Measurements from ENCODE around the gene HLX. TPM values are rescaled to one million over a fixed set of nuclear protein-coding genes. Genes with fewer than 3 reads are reported as not detected.

Gene HLX
- total and polyA plus RNA-seq, 9 of the 15 experiments (the other 6 are each of a cell fraction or from before 2014, with no cell fraction given) = 0.10 to 3.0 (median 1.6) TPM

DNA sequence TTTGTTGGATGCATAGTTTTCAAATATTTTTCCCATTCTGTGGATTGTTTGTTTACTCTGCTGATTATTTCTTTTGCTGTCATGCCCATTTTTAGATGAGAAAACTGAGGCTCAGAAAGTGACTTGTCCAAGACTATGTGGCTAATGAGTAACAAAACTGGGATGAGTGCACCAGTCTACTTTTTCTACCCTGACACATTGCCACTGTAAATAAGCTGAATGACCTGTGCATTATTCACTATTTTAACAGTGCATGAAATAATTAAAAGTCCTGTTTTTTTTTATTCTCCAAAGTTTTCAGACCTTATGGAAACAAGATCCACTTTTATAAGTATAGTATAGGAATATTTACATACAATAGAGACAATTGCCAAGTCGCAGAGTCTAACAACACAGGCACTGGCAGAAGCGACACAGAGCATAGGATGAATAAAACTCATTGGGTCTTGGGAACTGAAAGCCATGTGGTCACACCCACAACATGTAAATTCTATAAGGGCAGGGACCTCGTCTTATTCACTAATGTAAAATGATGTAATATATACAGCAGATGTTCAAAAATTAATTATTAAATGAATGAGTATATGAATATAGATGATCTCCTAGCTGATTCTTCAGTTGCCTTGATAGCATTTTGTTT is 45.2 kb downstream of the HLX start:
- Histone ChIP-seq H3K9me1 (ENCODE audit: control insufficient read depth, insufficient read depth, low read length) (no peaks in the 10 kb centered on the region), H3K27me3 (ENCODE audit: control insufficient read depth in 2 of 2, insufficient read depth in 2 of 2, low read length in 2 of 2) (peaks cover 0 to 4% of the 10 kb centered on the region in 2 experiments; a peak in 1 of 5 replicates), H3K79me2 (ENCODE audit: control insufficient read depth, insufficient read depth, low read length) (no peaks in the 10 kb centered on the region), H3K27ac (ENCODE audit: extremely low read depth, low read depth, low read length) (no peak overlapping the region), H2AFZ (ENCODE audit: low read depth, low read length) (no peak overlapping the region), H3K36me3 (ENCODE audit: control insufficient read depth, insufficient read depth, low read length) (no peaks in the 10 kb centered on the region), H3K4me1 (replicated peaks in 1 of 2; ENCODE audit: control insufficient read depth in 2 of 2, insufficient read depth in 2 of 2, low read length in 2 of 2) (0 out of 5 replicates have a peak, but pooled peaks cover 0 to 2% of the 10 kb centered on the region in 2 experiments), H4K20me1 (replicated peaks; ENCODE audit: control insufficient read depth, insufficient read depth, low read length) (no peaks in the 10 kb centered on the region), H3K4me3 (no peak overlapping the region), H3K4me2 (ENCODE audit: insufficient read depth, low read length) (no peak overlapping the region), H3K9ac (ENCODE audit: insufficient read depth in 1 of 2, low read depth in 2 of 2, low read length in 2 of 2) (no peak overlapping the region), H3K9me3 (replicated peaks; ENCODE audit: control insufficient read depth, insufficient read depth, low read depth, low read length) (no peaks in the 10 kb centered on the region)
- intact Hi-C loops (cut with micrococcal nuclease) (no loop called here), in situ Hi-C loops (cut with MboI) (no loop called here)
- FAIRE-seq (no peak), ATAC-seq (no peak), DNase-seq (ENCODE audit: extremely low read depth in 1 of 4, low spot score in 3 of 4) (no peak)
- 0% methylated on average over 3 of the region's 3 CpGs for WGBS (ENCODE audit: insufficient coverage, low coverage, missing lambda C conversion rate)
- no TSS peak for BruUV-seq (replicated peaks)
- ChIA-PET POLR2A (interaction anchor here (0.8 kb wide), 1 partner anchor 21 kb away, joined by 3 read pairs; no protein-coding TSS in a partner anchor), CTCF (ENCODE audit: low intra/inter-chr PET ratio) (no interaction called here)
- TF ChIP-seq RBM34 (IDR thresholded peaks at IDR 0.05; ENCODE audit: borderline replicate concordance, insufficient read depth, low read length) (no peak), POU5F1 (IDR thresholded peaks at IDR 0.05; ENCODE audit: borderline replicate concordance, low read depth, low read length, partially characterized antibody) (no peak), CCAR2 (IDR thresholded peaks at IDR 0.05; ENCODE audit: low read depth, low read length) (no peak), ETS2 (tag; IDR thresholded peaks at IDR 0.05; ENCODE audit: borderline replicate concordance, poor library complexity, severe bottlenecking) (no peak)
- TF ChIP-seq, protein P1, sequence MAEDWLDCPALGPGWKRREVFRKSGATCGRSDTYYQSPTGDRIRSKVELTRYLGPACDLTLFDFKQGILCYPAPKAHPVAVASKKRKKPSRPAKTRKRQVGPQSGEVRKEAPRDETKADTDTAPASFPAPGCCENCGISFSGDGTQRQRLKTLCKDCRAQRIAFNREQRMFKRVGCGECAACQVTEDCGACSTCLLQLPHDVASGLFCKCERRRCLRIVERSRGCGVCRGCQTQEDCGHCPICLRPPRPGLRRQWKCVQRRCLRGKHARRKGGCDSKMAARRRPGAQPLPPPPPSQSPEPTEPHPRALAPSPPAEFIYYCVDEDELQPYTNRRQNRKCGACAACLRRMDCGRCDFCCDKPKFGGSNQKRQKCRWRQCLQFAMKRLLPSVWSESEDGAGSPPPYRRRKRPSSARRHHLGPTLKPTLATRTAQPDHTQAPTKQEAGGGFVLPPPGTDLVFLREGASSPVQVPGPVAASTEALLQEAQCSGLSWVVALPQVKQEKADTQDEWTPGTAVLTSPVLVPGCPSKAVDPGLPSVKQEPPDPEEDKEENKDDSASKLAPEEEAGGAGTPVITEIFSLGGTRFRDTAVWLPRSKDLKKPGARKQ (CRISPR knock-in tag; IDR thresholded peaks at IDR 0.05) = no peak
- TF ChIP-seq, protein P2, sequence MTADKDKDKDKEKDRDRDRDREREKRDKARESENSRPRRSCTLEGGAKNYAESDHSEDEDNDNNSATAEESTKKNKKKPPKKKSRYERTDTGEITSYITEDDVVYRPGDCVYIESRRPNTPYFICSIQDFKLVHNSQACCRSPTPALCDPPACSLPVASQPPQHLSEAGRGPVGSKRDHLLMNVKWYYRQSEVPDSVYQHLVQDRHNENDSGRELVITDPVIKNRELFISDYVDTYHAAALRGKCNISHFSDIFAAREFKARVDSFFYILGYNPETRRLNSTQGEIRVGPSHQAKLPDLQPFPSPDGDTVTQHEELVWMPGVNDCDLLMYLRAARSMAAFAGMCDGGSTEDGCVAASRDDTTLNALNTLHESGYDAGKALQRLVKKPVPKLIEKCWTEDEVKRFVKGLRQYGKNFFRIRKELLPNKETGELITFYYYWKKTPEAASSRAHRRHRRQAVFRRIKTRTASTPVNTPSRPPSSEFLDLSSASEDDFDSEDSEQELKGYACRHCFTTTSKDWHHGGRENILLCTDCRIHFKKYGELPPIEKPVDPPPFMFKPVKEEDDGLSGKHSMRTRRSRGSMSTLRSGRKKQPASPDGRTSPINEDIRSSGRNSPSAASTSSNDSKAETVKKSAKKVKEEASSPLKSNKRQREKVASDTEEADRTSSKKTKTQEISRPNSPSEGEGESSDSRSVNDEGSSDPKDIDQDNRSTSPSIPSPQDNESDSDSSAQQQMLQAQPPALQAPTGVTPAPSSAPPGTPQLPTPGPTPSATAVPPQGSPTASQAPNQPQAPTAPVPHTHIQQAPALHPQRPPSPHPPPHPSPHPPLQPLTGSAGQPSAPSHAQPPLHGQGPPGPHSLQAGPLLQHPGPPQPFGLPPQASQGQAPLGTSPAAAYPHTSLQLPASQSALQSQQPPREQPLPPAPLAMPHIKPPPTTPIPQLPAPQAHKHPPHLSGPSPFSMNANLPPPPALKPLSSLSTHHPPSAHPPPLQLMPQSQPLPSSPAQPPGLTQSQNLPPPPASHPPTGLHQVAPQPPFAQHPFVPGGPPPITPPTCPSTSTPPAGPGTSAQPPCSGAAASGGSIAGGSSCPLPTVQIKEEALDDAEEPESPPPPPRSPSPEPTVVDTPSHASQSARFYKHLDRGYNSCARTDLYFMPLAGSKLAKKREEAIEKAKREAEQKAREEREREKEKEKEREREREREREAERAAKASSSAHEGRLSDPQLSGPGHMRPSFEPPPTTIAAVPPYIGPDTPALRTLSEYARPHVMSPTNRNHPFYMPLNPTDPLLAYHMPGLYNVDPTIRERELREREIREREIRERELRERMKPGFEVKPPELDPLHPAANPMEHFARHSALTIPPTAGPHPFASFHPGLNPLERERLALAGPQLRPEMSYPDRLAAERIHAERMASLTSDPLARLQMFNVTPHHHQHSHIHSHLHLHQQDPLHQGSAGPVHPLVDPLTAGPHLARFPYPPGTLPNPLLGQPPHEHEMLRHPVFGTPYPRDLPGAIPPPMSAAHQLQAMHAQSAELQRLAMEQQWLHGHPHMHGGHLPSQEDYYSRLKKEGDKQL (CRISPR knock-in tag; IDR thresholded peaks at IDR 0.05; ENCODE audit: borderline replicate concordance) = no peak
- TF ChIP-seq, protein P3, sequence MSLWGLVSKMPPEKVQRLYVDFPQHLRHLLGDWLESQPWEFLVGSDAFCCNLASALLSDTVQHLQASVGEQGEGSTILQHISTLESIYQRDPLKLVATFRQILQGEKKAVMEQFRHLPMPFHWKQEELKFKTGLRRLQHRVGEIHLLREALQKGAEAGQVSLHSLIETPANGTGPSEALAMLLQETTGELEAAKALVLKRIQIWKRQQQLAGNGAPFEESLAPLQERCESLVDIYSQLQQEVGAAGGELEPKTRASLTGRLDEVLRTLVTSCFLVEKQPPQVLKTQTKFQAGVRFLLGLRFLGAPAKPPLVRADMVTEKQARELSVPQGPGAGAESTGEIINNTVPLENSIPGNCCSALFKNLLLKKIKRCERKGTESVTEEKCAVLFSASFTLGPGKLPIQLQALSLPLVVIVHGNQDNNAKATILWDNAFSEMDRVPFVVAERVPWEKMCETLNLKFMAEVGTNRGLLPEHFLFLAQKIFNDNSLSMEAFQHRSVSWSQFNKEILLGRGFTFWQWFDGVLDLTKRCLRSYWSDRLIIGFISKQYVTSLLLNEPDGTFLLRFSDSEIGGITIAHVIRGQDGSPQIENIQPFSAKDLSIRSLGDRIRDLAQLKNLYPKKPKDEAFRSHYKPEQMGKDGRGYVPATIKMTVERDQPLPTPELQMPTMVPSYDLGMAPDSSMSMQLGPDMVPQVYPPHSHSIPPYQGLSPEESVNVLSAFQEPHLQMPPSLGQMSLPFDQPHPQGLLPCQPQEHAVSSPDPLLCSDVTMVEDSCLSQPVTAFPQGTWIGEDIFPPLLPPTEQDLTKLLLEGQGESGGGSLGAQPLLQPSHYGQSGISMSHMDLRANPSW (CRISPR knock-in tag; IDR thresholded peaks at IDR 0.05) = no peak
- TF ChIP-seq, protein P4, sequence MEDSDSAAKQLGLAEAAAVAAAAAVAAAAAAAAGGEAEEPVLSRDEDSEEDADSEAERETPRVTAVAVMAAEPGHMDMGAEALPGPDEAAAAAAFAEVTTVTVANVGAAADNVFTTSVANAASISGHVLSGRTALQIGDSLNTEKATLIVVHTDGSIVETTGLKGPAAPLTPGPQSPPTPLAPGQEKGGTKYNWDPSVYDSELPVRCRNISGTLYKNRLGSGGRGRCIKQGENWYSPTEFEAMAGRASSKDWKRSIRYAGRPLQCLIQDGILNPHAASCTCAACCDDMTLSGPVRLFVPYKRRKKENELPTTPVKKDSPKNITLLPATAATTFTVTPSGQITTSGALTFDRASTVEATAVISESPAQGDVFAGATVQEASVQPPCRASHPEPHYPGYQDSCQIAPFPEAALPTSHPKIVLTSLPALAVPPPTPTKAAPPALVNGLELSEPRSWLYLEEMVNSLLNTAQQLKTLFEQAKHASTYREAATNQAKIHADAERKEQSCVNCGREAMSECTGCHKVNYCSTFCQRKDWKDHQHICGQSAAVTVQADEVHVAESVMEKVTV (CRISPR knock-in tag; IDR thresholded peaks at IDR 0.05) = no peak

All from K562 (cell line).